DOHH2 (cell line): ENCODE results near the gene HPS5.

Experiments
- CTCF ChIP-seq: fragments of 200-600 bp; sonication (generic); IDR thresholded peaks from one replicate; pipeline ENCODE4 v1.5.1; 2014; ENCODE audit warnings: antibody characterized with exemption, mild to moderate bottlenecking, low read depth, low read length; ENCODE audit not compliant: poor library complexity, severe bottlenecking
- EZH2phosphoT487 ChIP-seq: fragments of 200-600 bp; sonication (generic); IDR thresholded peaks from 2 replicates; pipeline ENCODE4 v1.6.1; 2017; ENCODE audit warnings: borderline replicate concordance, mild to moderate bottlenecking, antibody characterized with exemption, low read length, moderate library complexity, mixed read lengths

GRCh38 chr11:18253233-18253632, 68.7 kb downstream of the HPS5 start:
- TF ChIP-seq CTCF (no peak), EZH2phosphoT487 (no peak)
